ENCODE results near the gene ETV6.

ETV6 gene

DNA sequence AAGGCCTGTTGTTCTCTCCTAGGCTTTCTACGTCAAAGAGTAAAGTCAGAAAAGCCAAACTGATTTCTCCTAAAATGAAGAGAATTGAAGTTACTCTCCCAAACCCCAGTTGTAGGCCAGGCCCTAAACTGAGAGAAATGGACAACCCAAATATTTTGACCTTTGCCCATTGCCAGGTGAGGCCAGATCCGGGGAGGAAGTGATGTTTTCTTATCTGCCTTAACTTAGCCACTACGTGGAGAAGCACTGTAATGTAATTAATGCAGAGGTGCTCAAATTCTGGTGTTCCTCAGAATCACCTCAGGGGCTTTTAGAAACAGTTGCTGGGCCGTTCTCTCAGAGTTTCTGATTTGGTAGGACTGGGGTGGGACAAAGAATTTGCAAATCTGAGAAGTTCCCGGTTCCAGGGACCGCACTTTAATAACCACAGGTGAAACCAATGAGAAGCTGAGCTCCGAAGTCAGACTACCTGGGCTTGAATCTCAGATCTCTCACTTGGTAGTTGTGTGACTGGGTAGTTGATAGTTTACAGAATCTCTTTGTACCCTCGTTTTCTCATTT lies 73.2 kb downstream of the ETV6 start:
- no peak for DNase-seq

DNA sequence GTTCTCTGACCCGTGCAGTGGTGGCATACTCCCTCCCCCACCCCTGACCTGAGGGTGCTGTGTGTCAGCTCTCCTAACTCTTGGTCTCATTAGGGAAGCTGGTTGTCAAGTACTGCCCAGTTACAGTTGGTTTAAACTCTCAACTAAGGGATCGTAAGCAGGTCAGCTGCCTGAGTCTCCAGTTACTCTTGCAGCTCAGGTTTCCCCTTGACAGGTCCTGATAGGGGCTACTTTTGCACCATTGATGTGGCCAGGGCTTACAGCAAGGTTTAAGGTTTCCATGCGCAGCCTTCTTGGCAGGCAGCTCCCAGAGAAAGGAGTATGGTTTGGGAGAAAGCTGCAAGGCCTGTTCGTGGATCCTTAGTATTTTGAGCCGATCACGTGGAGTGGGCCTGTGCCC lies 74.5 kb downstream of the ETV6 start:
- no peak for DNase-seq

DNA sequence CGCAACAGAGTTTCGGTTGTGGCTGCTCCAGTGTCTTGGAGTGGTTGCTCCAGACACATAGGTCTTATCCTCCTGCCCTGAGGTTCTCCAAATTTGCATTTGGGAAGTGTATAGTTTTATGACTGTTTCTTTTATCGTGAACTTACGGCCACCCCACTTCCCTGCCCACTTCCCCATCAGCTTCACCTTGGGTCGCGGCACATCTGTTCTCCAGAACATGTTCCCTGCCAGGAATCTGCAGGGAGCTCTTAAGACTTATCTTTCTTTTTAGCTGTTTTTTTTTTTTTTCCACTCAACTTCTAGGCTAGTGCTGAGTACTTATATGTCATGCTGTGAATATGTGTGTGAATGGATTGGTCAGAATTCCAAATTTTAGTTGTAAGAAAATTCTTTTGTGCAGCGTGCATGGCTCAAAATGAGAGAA lies 75.4 kb downstream of the ETV6 start:
- no peak for DNase-seq

DNA sequence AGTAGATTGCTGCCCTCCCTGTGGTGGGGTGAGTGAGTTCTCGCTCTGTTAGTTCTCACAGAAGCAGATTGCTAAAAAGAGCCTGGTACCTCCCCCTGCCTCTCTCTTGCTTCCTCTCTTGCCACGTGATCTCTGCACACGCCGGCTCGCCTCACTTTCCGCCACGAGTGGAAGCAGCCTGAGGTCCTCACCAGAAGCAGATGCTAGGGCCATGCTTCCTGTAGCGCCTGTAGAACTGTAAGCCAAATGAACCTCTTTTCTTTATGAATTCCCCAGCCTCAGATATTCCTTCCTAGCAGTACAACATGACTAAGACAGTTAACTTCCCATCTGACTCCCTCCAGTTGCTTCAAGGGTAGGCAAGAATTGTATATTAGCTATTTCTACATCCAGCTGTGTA lies 76.2 kb downstream of the ETV6 start:
- no peak for DNase-seq

DNA sequence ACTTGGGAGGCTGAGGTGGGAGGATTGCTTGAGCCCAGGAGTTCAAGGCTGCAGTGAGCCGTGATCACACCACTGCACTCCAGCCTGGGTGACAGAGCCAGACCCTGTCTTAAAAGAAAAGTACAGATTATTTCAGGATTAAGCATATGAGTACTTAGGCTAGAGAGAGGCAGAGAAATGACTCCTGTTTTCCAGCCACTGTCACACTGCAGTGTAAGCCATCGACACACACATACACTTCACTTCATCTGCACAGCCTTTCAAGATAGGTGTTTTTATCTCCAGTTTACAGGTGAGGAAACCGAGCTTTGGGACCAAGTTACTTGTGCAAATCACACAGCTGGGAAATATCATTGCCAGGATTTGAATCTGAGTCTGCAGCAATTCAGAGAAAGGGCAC lies 77.2 kb downstream of the ETV6 start:
- no peak for DNase-seq

DNA sequence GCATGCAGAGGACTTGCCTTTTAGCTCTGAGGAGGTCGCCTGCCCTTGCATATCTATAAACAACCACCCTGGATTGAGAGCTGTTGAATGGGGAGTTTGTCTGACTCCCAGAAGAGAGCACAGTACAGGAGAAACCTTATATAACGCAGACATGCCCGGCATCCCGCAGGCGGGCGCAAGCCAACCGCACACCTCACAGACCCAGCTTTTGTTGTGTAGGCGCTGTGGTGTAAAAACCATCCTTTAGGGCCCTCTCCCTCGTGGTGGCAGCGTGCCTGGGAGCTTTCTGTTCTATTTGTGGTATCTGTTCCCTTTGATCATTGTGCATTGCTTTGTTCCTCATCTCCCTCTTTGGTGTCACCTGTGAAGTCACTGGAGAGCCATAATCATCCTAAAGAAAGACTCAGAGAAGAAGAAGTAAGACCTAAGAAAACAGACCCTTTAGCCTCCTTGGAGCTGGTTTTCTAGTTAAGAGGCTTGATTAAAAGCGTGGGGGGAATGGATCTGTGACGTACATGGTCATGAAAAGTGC lies 77.7 kb downstream of the ETV6 start:
- DNase-seq, result no peak

DNA sequence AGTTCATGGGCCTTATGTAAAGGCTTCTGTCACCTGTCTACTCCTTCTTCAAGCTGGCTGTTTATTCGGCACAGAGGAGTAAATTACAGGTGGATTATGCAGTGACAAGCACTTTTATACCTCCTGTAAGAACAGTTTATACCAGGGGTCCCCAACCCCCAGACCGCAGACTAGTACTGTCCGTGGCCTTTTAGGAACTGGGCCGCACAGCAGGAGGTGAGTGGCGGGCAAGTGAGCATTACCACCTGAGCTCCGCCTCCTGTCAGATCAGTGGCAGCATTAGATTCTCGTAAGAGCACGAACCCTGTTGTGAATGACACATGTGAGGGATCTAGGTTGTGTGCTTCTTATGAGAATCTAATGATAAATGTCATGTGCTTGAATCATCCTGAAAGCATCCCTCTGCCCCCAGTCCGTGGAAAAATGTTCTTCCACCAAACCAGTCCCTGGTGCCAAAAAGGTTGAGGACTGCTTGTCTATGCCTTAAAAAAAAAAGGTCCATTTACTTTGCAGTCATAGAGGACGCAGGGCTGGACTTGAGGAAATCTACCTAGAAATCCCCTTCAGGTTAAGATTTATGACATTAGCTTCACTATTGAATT lies 78.8 kb downstream of the ETV6 start:
- DNase-seq, result no peak

DNA sequence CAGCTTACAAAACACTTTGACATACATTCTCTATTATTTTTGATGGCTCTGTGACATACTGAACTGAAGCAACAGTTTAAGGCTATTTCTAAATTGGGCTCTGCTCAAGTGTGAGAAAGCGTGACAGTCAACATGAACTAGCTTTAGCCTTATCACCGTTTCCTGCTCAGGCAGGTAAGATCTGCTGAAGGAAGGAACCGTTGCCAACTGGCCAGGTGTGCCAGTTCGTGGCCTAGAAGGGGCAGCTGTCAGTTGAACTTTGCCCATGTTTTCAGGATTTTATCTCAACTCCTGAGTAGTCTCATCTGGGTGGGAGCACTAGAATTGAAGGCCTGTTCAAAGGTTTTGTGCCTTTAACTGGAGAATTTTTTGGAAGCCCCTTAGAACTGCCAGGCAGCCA lies 79.5 kb downstream of the ETV6 start:
- no peak for DNase-seq

DNA sequence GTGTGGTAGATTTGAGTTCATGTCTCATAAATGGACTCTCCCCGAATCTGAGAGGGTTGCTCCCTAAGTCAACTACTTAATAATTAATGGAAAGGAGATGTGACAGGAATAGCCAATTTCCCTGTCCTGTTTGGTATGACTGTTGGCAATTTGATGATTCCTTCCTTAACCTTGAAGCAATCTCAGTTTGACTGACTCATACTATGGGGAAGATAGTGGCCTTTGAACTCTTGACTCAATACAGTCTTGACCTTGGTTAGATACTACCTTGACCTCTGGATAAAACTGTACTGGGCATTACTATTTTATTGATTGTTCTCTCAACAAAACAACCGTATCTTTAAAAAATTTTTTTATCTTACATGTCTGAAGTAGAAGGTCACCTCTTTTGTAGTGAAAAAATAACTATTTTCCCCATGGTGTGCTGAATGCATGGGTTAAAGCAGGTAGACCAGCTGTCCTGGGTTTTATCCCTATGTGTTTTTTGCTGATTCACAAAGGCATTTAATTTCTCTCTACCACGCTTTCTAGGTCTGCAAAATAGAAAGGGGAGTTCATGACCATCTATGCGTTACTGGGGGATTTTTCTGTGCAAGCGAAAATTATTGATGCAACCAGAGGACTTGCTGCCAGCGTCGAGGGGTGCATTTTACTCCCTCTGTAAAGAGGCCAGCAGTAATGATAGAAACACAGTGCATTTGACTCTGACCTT lies 80.1 kb downstream of the ETV6 start:
- no peak for DNase-seq

DNA sequence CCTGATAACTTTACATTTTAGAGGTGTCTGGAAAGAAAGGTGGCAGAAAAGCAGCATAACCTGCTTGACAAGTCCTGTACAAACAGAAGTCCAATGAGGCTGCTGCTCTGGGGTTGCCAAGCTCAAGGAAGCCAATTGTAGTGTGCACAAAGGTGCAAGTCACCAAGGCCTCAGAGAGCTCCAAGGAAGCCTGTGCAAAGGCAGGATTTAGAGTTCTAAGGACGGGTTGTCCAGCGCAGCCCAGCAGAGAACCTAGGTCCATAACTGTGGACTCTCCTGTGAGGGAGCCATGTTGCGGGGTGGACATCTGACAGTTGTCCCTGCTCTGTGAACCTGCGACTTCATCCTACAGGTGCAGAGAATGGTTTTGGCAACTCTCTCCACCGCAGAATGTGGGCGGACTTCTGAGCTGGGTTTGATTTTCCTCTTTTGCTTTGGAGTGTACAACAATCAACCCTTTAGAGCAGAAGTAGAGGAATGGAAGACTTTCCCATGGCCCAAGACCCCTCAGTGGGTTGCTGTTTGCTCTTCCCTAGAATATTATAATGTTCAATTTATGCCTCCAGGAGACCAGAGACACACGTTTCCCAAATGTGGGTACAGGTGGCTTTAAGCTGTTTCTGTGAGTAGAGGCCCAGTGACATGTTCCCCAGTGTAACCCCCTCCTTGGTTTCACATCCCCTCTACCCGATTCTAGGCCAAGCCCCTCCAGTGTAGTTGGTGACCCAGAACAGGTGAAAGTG lies 81.0 kb downstream of the ETV6 start:
- DNase-seq, result no peak

DNA sequence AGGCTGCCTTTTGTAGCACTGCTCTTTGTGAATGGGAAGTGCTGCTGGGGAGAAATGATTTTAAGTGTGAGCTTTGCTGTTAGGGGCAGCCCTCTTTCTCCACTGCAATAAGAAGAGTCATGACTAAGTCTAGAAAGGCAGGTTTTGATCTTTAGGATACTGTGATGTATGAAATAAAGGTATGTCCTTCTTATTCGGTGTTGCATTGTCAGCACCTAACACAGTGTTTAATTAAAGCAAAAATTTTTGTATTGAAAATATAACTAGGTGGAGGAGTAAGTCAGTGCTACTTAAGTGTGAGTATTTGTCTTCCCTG lies 81.5 kb downstream of the ETV6 start:
- DNase-seq, result no peak

DNA sequence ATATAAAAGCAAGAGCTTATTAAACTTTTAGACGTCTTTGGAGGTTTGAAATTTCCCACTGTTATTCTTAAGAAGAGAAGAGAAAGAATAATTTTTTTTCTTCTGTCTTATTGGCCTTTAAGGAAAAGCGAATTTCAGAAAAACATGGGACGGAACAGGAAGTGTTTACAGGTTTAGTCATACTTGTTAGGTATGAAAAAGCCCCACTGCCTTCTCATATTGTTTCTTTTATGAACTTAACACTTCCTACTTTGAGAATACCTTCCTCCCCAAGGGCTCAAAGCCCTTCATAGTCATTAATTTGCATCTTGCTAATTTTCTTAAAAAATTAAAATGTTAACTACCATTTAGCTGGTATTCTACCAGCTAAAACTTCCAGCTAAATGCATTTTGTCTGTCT lies 82.0 kb downstream of the ETV6 start:
- DNase-seq, result no peak

DNA sequence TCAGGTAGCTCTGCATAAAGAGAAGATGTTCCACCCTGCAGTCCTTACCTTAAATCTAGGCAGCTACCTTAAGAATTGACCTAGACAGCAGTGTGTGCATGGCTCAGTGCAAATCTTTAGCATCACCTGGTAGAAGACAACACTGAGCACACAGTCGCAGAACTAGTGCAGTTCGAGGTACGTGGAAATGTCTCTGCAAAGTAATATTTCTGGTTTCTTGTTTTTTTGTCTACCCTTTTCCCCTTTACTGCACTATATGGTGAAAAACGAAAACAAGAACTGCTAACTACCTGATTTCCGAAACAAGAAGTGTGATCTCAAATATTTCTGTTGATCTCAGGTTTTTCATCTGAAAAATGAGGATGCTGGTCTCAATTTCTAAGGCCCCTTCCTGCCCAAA lies 82.5 kb downstream of the ETV6 start:
- DNase-seq, result no peak

DNA sequence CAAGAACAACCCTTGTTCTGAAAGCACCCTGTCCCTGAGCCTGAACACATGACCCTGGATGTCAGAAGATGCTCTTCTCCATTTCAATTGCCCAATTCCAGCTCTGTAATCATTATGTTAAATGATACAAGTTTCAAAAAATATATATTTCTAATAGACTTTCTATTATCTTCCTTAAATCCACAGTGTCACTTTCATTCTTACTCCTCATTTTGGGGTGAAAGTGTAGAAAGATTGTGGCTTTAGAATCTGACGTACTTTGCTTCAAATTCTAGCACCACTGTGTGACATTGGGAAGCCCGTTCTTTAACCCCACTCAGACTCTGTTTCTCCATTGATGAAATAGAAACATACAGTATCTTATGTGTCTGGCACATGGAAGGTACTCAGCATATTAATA lies 83.2 kb downstream of the ETV6 start:
- DNase-seq, result no peak

DNA sequence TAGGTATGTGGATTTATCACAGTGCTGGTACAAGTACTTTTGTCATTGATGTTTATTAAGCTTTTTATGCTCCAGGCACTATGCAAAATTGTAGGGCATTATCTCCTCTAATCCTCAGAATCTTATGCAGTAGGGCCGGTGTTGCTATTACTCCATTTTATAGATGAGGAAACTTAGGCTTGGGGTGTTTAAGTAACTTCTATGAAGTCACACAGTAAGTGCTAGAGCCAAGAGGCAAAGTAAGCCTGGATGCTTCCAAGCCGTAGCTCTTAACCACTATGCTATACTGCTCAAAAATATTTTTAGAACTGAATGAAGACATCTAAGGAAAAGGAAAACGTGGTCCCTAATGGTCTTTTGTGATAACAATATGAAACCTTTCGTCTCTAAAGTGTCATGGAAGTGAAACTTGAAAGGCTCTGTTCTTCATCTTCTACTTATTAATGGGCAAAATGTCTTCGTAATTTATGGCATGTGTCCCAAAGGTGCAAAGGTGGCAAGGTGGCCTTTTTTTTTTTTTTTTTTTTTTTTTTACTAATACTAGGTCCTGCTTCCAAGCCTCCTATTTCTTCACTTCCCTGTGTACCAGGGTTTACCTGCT lies 85.2 kb downstream of the ETV6 start:
- DNase-seq, result no peak

DNA sequence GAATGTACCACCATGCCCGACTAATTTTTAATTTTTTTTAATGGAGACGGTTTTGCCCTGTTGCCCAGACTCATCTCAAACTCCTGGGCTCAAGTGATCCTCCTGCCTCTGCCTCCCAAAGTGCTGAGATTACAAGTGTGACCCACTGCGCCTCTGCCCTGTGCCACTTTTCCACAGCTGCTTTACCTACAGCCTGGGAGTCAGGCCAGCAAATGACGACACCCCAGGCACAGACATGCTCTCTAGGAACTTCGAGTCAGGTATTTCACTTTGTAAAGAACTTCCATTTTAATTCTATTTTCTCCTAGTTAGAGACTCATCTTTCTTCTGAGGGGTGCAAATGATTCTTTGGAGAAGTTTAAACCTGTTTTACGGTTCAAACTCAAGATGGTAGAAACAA lies 89.0 kb downstream of the ETV6 start:
- DNase-seq, result no peak

DNA sequence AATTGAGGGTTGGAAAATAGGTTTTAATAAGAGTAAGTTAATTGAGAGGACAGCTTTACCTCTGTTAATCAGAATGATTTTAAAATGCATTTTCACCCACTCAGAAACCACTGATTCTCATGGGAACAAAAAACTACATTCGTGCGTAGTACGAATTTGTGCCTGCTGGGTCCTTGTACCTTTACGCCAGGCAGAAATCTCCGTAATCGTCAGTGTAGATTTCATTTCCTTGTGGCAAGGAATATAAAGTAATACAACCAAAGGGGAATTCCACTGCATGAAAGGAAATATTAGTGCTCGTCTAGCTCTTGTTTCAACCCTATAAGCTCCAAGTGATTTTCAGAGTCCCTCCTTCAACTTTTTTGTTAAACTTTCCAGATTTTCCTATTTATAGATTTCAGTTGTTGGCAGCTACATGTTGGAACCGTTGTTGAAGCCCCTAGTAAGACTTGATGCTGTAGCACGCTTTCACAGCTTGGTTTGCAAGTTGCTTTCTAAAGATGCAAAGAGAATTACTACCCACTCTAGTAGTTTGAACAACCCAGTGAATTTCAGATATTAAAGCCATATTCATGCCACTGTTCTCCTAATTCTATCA lies 90.6 kb downstream of the ETV6 start:
- DNase-seq, result no peak

DNA sequence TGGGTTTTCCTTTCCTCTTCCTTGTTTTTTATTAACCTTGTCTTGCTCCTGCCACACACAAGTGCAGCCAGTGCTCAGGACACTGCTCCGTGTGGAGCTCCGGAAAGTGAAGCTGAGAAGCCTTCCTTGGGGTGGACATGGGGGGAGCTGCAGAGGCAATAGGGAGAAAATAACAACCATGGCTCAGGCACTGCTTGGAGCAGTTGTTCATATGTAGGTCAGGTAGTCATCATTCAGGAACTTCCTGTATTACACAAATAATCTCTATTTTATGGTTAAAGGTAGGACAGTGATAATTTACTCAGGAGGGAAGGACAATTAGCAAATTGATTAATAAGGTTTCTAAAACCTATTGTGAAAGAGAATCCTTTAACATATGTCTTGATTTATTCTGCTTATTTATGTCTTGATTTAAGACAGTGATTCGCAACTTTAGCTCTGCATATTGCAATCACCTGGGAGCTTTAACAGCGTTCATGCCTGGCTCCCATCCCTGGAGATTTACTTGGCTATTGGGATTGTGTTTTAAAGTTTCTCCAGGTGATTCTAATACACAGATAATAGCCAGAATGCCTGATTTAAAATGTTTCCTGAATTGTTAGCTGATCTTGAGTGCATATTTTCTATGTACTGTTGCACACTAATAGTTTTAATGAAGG lies 92.1 kb downstream of the ETV6 start:
- DNase-seq, result no peak

DNA sequence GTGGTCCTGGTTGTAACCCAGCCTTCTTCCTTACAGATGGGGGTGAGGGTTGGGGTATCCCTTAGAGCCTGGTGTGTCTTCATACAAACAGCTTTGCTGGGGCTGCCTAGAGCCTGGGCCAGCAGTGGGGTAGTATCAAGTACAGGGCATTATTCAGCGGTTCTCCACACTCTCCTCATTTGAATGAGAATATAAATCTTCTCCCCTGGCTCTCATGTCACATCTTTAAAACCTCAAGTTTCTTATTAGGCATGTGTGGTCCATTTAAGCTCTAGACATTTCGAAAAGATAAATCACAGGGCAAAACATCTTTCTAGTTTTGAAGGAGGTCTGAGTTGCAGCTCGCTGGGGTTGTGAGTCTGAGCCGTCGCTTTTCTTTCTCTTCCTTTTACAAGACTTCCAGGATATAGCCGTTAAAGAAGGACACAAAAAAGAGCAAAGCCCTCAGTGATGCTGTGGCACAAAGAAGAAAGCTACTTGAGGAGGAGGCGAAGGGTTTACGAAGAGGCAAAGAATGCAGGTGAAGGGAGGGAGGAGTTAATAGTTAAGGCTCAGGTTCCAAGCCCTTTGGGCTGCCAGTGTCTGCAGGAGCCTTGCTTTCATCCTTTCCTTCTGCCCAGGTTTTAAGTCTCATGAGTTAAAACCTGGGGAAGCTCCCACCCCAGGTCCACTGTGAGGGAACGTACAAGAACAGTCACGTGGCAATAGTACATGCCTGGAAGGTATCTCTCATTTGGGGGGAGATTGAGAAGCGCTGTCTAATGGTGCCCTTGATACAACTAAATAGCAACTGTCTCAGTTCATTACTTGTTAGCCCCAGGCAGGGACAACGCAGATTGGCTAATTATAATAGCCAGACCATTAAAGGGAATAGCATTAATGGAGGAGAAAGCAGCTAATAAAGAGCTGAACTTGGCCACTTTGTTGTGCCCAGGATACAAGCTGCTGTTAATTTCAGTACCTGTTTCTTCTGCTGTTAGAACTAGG lies 94.2 kb downstream of the ETV6 start:
- no peak for DNase-seq

DNA sequence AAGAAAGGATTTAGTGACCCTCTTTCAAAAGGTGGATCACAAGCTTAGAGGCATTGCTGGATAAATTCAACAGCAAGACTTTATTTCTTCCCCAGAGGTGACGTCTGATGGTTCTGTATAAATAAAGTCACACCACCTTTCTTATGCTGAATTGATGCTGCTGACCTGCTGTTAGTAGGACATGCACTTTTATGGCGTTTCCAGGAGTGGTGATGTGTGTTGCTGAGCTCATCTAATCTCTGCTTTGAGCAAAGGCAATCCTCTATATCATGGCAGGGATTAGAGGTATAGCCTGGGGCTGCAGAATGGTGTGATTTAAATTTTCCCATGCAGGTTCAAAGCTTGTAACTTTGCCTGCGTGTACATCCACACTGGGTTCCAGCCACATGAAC lies 94.9 kb downstream of the ETV6 start:
- DNase-seq, result no peak

DNA sequence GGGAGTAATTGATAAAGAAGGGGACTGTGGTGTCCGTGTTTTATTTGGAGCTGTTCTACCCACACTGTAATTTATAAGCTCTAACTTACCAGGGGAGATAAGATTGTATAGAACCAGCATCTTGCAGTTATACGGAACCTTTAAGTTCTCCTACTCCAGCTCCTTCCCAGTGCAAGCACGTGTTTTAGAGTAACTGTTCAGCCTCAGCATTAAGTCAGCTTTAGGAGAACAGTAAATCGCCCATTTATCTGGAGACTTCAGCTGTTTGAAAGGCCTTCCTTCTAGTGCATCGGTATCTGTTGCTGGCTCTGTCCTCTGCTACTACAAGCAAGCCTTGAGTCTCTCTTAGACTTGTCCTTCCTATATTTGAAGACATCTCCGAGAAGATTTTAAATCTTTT lies 95.6 kb downstream of the ETV6 start:
- DNase-seq, result no peak
